ENCODE results near the gene GTPBP2.

The GTPBP2 gene

DNA sequence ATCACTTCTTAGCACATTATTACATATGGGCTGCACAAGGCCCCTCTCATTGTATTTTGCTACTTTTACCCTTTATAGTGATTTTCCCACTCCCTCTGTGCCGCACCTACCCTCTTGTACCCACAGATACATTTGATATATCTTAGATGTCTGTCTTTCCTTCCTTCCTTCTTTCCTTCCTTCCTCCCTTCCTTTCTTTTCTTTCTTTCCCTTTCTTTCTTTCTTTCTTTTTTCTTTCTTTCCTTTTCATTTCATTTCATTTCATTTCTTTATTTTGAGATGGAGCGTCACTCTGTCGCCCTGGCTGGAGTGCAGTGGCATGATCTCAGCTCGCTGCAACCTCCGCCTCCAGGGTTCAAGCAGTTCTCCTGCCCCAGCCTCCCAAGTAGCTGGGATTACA, 40.9 kb downstream of the GTPBP2 start:
- Histone ChIP-seq H3F3A (ENCODE audit: insufficient read depth) (peaks cover 25% of the 10 kb centered on the region), H4K20me1 (ENCODE audit: low read depth, low read length) (peaks cover 6% of the 10 kb centered on the region), H2AFZ (ENCODE audit: low read depth, low read length, severe bottlenecking) (no peak overlapping the region), H3K4me3 (ENCODE audit: insufficient read depth, low read length, poor library complexity, severe bottlenecking) (no peak overlapping the region), H3K27ac (ENCODE audit: low read depth, low read length) (no peak overlapping the region), H3K9me3 (ENCODE audit: insufficient read depth, low read length) (no peaks in the 10 kb centered on the region), H3K79me2 (ENCODE audit: insufficient read depth, low read length) (peaks cover 54% of the 10 kb centered on the region), H3K36me3 (ENCODE audit: low read length) (peaks cover 65% of the 10 kb centered on the region), H3K9ac (ENCODE audit: low read length) (no peak overlapping the region), H3K9me2 (replicated peaks; ENCODE audit: insufficient read depth, low read length) (no peaks in the 10 kb centered on the region), H3K27me3 (ENCODE audit: low read length) (no peaks in the 10 kb centered on the region), H3K4me2 (ENCODE audit: low read depth, low read length, poor library complexity, severe bottlenecking) (no peak overlapping the region)
- TF ChIP-seq, protein P1, sequence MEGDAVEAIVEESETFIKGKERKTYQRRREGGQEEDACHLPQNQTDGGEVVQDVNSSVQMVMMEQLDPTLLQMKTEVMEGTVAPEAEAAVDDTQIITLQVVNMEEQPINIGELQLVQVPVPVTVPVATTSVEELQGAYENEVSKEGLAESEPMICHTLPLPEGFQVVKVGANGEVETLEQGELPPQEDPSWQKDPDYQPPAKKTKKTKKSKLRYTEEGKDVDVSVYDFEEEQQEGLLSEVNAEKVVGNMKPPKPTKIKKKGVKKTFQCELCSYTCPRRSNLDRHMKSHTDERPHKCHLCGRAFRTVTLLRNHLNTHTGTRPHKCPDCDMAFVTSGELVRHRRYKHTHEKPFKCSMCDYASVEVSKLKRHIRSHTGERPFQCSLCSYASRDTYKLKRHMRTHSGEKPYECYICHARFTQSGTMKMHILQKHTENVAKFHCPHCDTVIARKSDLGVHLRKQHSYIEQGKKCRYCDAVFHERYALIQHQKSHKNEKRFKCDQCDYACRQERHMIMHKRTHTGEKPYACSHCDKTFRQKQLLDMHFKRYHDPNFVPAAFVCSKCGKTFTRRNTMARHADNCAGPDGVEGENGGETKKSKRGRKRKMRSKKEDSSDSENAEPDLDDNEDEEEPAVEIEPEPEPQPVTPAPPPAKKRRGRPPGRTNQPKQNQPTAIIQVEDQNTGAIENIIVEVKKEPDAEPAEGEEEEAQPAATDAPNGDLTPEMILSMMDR (IDR thresholded peaks at IDR 0.05; ENCODE audit: insufficient read depth, low read length, poor library complexity, severe bottlenecking): no peak
- no peak for TF ChIP-seq EZH2phosphoT487 (conservative IDR thresholded peaks at IDR 0.05; ENCODE audit: low read length)

DNA sequence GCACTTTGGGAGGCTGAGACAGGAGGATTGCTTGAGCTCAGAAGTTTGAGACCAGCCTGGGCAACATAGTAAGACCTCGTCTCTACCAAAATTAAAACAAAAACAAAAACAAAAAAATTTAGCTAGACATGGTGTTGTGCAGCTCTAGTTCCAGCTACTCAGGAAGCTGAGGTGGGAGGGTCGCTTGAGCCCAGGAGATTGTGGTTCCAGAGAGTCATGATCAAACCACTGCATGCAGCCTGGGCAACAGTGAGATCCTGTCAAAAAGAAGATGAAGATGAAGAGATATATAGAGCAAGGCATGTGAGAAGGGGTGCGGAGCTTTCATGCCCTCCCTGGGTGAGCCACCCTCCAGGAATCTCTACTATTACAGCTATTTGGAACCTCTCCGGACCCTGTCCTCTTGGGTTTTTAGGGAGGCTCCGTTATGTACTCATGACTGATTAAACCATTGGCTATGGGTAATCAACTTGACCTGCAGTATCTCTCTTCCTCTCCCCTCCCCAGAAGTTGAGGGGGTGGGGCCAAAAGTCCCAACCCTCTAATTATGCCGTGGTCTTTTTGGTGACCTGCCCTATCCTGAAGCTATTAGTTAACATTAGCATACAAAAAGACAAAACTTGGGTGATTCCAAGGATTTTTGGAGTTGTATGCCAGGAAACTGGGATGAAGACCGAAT, 44.0 kb downstream of the GTPBP2 start:
- no peaks in the 10 kb centered on the region for H3K9me2 ChIP-seq (replicated peaks; ENCODE audit: insufficient read depth, low read length)
- no peak overlapping the region for H3K4me2 ChIP-seq (ENCODE audit: low read depth, low read length, poor library complexity, severe bottlenecking)
- H3K4me3 ChIP-seq (ENCODE audit: insufficient read depth, low read length, poor library complexity, severe bottlenecking): no peak overlapping the region
- H2AFZ ChIP-seq (ENCODE audit: low read depth, low read length, severe bottlenecking): no peak overlapping the region
- H4K20me1 ChIP-seq (ENCODE audit: low read depth, low read length): peaks cover 7% of the 10 kb centered on the region; the same call in 1 of the 2 replicates
- H3K27ac ChIP-seq (ENCODE audit: low read depth, low read length): no peak overlapping the region
- H3K27me3 ChIP-seq (ENCODE audit: low read length): no peaks in the 10 kb centered on the region
- no peak overlapping the region for H3K9ac ChIP-seq (ENCODE audit: low read length)
- H3K9me3 ChIP-seq (ENCODE audit: insufficient read depth, low read length): no peaks in the 10 kb centered on the region
- H3F3A ChIP-seq (ENCODE audit: insufficient read depth): peaks cover 22% of the 10 kb centered on the region
- peaks cover 41% of the 10 kb centered on the region for H3K79me2 ChIP-seq (ENCODE audit: insufficient read depth, low read length)
- TF ChIP-seq, protein P1 (IDR thresholded peaks at IDR 0.05; ENCODE audit: insufficient read depth, low read length, poor library complexity, severe bottlenecking): no peak
- TF ChIP-seq EZH2phosphoT487 (conservative IDR thresholded peaks at IDR 0.05; ENCODE audit: low read length): no peak
- peaks cover 61% of the 10 kb centered on the region for H3K36me3 ChIP-seq (ENCODE audit: low read length)

DNA sequence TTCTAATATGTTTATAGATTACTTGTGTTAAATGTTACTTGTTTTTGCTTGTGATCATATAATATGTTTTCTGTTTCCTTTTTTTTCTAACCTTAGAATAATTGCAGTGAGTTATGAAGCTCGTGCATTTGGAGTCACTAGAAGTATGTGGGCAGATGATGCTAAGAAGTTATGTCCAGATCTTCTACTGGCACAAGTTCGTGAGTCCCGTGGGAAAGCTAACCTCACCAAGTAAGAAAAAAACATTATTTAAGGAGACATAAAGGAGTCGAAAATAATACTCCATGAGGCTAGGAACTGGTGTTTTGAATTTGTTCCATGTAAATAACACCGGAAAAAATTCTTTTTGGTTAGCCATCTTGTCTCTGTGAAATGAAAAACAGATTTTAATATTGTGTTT, 46.2 kb downstream of the GTPBP2 start:
- no peaks in the 10 kb centered on the region for H3K9me3 ChIP-seq (ENCODE audit: insufficient read depth, low read length)
- no peaks in the 10 kb centered on the region for H3K27me3 ChIP-seq (ENCODE audit: low read length)
- peaks cover 33% of the 10 kb centered on the region for H3F3A ChIP-seq (ENCODE audit: insufficient read depth)
- peaks cover 61% of the 10 kb centered on the region for H3K36me3 ChIP-seq (ENCODE audit: low read length)
- no peak overlapping the region for H3K4me2 ChIP-seq (ENCODE audit: low read depth, low read length, poor library complexity, severe bottlenecking)
- peaks cover 20% of the 10 kb centered on the region for H4K20me1 ChIP-seq (ENCODE audit: low read depth, low read length)
- H3K4me3 ChIP-seq (ENCODE audit: insufficient read depth, low read length, poor library complexity, severe bottlenecking): no peak overlapping the region
- peaks cover 49% of the 10 kb centered on the region for H3K79me2 ChIP-seq (ENCODE audit: insufficient read depth, low read length)
- H3K9me2 ChIP-seq (replicated peaks; ENCODE audit: insufficient read depth, low read length): no peaks in the 10 kb centered on the region
- H3K9ac ChIP-seq (ENCODE audit: low read length): no peak overlapping the region
- TF ChIP-seq, protein P1 (IDR thresholded peaks at IDR 0.05; ENCODE audit: insufficient read depth, low read length, poor library complexity, severe bottlenecking): no peak
- TF ChIP-seq EZH2phosphoT487 (conservative IDR thresholded peaks at IDR 0.05; ENCODE audit: low read length): no peak
- no peak overlapping the region for H2AFZ ChIP-seq (ENCODE audit: low read depth, low read length, severe bottlenecking)
- no peak overlapping the region for H3K27ac ChIP-seq (ENCODE audit: low read depth, low read length)

Data from SU-DHL-6 (cell line).